Measurements from ENCODE around the gene SCN3B.

SCN3B gene, protein sequence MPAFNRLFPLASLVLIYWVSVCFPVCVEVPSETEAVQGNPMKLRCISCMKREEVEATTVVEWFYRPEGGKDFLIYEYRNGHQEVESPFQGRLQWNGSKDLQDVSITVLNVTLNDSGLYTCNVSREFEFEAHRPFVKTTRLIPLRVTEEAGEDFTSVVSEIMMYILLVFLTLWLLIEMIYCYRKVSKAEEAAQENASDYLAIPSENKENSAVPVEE

DNA sequence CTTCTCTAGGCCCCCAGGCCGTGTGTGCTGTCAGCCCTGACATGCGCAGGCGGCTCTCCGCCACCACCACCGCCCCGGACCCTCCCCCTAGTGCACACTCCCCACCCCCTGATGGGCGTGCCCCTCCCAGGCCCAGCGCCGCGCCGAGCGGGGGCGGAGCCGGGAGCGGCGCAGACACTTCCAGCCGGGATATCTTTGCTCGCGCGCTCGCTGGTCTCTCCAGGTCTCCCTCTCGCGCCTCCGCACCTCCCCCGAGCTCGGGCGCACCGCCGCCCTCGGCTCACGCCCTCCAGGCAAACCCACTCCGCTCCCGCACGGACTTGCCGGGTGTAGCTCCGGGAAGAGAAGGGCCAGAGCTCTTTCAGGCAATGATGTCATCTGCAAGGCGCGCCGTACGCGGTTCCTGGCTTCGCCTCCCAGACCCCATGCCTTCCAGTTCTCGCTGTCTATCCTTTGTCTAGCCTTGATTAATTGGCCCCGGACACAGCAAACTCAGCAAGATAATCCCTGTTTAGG is at the start of gene SCN3B:
Gene SCN3B (minus strand): TSS at position 59 of the 516 bp plus-strand sequence. CDS start 823 bp downstream, outside the sequence.
- DNase-seq (ENCODE audit: low spot score), result peak; percentile 3

DNA sequence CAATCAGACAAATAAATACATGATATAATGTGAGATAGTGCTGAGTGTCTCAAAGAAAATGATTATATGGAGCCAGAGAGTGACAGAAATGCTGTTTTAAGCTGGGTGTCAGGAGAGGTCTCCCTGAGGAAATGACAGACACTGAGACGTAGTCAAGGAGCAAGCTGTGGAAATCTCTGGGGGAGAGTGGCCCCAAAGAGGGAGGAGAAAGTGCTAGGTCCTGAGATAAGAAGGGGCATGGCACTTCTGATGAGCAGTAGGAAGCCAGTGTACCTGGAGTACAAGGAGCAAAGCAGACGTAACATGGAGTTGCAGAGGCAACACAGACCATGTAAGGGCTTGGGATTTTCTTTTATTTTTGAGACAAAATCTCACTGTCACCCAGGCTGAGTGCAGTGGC is 48.3 kb upstream of the SCN3B start:
- no peak for DNase-seq (ENCODE audit: low spot score)

DNA sequence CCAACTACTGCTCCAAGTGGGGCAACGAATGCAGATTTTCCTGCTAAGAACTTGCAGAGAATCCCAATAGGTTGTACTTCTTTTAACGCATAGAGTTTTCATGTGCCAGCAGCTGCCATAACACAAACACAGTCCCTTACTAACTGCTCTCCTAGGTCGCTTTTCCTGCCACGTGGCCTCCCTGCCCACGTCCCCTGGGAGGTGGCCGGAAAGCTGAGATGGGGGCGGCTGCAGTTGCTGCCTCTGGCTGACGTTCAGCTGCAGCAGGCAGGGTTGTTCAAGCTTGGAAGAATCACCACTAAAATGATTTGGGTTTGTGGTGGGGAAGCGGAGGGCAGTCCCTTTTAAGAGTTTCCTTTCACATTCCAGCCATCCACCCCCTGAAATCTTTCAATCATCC is 47.7 kb upstream of the SCN3B start:
- DNase-seq (ENCODE audit: low spot score), result no peak

DNA sequence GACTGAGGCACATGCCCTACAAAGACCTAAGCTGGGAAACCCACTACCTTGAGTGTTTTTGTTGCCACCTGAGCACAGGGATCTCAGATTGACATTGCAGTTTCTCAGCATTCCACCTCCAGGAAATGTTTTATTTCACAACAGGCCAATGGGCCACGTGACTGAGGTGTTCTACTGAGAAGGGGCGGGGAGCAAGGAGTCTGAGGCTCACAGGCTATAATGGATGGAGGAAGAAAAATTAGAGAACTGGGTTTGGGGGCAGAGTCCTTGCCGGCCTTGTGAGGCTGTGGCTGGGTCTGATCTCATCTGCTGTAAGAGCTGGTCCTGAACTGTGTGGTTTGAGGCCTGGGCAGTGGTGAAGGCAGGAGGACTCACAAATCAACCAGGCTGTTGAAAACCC is 46.3 kb upstream of the SCN3B start:
- DNase-seq (ENCODE audit: low spot score), result no peak

DNA sequence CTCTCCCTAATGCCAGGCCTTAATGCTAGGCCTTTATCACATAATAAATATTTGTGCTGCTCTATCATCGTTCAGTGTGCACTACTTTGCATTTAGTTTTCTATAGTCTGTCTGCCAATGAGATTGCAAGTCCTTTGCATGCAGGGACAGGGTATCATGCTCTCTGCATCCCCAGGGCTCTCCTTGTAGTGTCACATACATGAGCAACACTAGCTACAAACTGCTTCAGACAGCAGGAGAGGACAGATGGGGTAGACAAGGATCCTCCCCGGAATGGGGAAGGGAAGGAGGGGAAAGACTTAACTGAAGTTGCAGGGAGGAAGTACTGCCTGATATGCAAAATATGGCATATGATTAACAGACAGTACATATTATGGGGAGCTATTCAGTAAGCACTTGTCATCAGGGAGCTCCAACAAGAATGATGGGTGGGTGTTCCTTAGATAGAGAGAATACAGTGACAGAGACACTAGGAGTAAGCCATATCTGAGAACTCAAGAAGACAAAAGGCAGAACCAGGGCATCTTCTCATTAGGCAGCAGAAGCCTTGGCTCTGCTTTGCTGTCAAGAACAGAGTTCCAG is 44.2 kb upstream of the SCN3B start:
- DNase-seq (ENCODE audit: low spot score), result no peak

DNA sequence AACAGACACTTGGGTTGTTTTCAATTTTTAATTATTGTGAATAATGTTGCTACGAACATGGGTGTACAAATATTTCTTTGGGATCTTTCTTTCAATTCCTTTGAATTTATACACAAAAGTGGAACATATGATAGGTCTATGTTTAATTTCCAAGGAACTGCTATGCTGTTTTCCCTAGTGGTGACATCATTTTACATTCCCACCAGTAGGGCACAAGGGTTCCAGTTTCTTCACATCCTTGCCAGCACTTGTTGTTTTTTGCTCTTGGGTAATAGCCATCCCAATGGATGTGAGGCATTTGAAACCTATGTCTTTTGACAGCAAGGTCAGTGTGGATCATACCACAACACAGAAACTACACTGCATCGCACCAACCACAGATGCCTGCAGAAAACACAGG is 41.8 kb upstream of the SCN3B start:
- no peak for DNase-seq (ENCODE audit: low spot score)

DNA sequence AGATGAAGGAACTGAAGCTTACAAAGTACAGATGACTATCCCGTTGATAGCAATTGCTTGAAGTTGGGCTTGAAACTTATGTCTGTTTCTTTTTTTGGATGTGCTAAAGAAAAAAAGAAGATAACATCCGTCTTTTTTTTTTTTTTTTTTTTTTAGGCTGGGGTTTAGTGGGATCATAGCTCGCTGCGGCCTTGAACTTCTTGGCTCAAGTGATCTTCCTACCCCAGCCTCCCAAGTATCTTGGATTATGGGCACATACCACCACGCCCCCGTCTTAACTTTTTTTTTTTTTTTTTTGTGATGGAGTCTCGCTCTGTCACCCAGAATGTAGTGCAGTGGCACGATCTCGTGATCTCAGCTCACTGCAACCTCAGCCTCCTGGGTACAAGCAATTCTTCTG is 40.8 kb upstream of the SCN3B start:
- DNase-seq (ENCODE audit: low spot score), result no peak

DNA sequence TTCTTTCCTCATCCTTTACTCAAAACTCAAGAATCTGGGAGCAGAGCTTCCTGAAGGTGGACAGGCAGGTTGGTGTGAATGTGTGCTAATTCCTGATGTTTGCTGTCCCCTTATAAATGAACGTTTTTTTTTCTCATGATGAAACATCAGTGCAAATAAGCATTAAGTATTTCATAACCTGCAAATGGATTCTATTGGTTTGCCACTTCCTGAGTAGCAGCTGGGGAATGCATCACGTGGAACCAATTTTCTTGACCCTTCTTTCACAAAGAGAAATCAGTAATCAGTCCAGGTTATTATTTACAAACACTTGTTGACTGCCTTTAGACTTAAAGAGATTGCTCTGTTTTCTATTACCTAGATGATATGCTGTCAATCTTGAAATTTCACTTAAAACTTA is 40.1 kb upstream of the SCN3B start:
- no peak for DNase-seq (ENCODE audit: low spot score)

DNA sequence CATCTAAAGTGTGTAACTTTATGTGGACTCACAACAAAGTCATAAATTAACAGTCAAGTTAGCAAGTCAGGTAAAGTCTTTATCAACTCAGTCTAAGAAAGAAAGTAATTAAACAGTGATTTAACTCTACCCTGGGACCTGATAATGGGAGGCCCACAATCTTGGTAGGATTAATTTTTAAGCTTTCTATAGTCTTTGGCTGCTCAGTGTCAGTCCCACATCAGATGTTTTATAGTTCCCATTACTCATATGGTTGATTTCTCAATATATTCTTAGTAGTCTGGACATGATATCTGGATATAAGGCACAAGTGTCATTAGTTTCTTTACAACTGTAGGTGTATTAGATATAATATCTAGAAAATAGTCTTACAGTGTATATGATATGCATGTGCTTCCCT is 38.5 kb upstream of the SCN3B start:
- DNase-seq (ENCODE audit: low spot score), result no peak

DNA sequence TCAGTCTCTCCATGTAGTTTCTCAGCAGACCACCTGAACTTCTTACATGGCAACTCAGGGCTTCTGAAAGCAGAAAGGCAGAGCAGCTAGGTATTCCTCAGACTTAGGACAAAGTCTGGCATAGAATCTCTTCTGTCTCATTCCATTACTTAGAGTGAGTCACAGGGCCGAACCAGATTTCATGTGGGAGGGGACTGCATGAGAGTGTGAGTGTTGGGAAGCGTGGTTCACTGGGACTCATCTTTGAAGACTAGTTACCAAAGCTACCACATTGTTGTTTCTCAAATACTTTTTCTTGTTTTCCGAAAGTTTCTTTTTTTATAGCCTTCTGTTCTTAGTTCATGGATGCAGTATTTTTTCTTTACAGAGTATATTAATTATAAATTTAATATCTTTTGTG is 36.1 kb upstream of the SCN3B start:
- no peak for DNase-seq (ENCODE audit: low spot score)

DNA sequence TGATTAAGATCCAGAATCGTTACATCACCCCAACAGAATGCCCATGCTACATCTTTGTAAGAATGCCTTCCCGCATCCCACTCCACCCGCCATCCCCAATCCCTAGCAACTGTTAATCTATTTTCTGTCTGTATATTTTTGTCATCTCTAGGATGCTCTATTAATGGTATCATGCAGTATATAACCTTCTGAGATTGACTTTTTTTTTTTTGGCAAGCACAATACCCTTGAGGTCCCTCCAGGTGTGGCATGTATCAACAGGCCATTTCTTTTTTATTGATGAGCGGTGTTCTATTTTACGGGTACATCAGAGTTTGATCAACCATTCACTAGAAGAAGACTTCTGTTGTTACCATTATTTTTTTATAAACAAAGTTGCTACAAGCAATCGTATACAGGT is 30.2 kb upstream of the SCN3B start:
- no peak for DNase-seq (ENCODE audit: low spot score)

DNA sequence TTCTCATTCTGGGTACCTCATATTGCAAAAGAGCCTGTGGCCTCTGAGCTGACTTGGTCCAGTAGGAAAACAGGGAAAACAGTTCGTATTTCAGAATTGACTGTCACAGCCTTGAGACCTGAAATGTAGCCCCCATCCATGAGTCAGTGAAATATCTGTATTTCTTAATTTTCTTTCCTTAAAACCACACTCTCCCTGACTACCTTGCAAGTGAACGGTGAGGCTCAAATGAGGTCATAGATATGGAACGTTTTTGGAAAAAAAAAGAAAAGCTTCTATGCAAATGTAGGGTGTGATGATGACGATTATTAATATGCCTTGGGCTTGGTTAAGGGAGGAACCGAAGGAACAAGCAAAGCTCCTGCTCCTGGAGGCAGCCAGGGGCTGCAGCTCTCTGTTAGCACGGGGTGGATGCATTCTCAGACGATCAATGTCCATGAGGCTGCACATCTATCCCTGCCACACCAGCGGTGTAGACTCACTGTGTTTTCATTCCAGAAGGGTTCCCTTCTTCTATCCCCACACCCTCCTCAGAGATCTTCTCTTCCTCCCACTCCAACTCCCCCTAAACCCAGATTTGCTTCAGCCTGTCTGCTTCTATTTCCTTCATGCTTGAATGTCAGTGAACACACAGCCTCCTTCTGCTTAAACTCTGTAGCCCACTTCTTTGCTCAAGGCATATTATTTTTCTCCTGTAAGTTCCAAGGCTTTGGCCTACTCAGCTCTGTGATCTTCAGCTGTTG is 29.2 kb upstream of the SCN3B start:
- no peak for DNase-seq (ENCODE audit: low spot score)

DNA sequence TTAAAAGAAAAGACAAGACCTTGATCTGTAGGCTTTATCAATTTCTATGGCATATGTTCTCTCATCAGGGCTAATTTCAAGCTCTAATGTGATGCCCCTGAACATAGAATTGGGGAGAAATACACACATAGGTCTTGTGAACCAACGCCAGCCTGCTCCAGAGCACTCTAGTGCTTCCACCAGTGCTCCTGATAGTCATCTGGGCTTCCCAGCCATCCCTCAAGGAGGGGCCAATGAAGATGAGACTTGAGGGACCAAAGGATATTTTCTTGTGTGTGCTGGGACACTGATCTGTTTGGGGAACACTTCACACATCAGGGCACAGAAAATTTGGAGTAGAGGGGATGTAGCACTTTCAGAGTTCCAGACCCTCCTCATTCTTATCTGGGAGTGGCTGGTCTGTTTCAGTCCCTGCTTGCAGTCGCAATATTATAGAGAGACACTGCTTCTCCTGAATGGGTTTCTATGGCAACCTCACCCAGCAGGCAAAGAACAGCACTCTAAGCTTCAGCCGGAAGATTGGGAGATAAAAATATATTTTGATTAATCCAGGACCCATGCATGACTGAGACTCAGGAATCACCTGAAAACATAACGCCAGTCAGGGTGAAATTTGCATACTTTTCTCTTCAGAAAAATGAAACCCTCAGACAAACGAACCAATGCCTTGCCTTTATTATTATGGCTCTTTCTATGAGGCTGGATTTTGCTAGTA is 28.4 kb upstream of the SCN3B start:
- no peak for DNase-seq (ENCODE audit: low spot score)

DNA sequence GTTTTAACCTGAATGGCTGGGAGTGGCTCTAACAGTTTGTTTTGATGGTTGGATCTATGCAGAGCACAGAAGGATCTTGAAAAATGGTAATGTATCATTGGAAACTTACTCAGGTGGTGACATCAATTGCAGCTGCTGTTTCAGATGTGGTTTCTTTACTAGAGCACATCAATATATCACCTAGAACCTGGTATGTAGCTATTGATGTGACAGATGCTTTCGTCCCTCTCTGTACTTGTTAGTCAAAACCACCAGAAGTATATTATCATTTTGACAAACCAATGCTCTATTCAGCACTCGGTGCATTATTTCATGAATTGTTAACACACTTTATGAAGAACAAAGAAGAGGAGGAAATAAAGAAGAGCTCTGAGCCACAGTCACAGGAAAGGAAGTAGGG is 26.6 kb upstream of the SCN3B start:
- peak; percentile 23 for DNase-seq (ENCODE audit: low spot score)

DNA sequence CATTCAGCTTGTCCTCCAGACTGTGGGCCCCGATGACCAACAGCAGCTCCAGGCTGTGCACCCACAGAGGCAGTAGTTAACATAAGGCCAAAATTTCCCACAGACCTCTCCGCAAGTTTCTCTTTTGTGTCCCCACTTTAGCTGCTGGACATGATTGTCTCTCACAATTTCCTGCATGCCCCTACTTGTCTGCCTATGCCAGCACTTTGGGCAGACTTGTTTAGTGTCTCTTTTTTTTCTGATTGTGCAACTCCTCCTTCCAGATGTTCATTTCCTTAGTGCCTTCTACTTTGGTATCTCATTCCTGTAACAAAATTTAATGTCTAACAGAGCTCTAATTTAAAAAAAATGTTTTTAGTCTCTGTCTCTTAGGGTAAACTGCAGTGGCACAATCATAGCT is 23.8 kb upstream of the SCN3B start:
- no peak for DNase-seq (ENCODE audit: low spot score)

DNA sequence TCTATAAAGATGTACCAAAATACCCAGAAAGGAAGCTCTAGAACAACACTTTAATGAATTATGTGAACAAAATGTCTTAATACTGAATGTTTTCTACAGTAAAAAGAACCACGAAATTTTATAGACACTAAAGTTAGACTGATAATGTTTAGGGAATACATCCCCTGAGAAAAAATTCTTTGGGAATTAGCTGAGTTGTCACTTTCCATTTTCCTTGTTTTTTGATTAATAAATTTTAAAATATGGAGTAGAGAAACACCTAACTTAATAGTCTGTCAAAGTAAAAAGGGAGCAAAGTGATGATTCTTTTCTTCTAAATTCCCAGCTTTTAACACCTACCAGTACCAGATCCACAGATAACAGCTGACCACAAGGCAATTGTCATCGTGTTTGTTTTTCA is 23.1 kb upstream of the SCN3B start:
- no peak for DNase-seq (ENCODE audit: low spot score)

DNA sequence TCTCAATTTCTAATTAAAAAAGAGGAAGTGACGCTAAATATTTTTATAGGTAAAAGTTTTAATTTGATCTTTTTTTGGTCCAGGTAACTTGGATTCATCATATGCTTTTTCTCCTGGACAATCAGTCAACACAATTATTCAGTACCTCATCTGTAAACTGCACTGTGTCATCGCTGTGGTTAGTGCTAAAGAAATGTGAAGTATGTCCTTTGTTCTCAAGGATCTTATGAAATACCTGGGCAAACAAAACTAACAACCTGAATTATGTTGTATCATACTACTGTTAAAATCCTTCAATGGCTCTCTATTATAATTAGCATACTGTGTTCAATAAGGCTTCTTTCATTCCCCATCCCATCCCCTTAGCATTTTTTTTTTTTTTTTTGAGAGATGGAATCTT is 19.9 kb upstream of the SCN3B start:
- no peak for DNase-seq (ENCODE audit: low spot score)

DNA sequence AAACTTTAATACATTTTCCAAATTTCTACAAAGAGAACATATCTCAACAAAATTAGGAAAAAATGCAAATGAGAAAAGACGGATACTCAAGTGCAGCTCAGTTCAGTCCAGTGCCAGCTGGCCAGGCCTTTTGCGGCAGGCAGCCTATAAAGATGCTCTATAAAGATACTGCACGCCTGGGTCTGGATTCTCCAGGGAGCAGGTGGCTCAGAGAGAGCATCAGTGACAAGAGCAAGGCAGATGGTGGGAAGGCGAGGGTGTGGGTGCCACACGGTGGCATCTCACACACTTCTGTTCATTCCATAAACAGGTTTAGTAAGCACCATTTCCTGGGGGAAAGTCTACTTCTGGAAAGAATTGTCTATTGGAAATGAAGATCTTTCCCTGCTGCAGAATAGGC is 18.1 kb upstream of the SCN3B start:
- no peak for DNase-seq (ENCODE audit: low spot score)

DNA sequence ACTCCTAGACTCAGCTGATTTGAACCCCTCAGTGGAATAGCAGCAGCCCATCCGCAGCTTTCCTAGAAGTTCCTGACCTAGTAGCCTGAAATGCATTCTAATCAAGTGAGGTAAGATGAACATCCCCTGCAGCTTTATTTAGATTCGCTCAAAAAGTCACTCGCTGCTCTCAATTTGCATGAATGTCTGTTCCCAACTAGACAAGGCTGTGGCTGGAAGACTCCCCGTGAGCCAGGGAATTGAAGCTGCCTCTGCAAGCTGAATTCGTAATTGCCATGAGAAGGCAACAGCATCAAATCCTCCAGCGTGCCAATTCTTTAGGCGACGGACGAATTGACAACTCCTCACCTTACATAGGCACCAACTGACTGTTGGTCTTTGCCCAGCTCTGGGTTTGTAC is 17.1 kb upstream of the SCN3B start:
- no peak for DNase-seq (ENCODE audit: low spot score)

DNA sequence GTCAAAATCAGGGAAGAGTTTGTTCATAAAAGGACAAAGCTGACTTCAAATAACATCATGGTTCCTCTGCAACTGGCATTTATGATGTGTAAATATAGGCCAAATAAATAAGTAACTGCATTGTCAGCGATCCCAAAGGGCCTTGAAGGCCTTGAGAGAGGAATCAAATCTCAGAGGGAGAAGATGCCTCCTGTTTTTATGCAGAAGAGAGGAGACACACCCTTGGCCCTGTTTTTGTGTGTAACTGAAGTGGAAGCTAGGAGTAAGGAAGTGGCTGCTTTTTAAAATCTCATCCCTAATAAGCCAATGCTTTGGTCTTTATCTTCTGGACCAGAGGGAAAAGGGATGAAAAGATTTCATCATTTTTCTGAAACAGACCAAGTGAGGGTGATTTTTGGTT is 15.7 kb upstream of the SCN3B start:
- DNase-seq (ENCODE audit: low spot score), result no peak

DNA sequence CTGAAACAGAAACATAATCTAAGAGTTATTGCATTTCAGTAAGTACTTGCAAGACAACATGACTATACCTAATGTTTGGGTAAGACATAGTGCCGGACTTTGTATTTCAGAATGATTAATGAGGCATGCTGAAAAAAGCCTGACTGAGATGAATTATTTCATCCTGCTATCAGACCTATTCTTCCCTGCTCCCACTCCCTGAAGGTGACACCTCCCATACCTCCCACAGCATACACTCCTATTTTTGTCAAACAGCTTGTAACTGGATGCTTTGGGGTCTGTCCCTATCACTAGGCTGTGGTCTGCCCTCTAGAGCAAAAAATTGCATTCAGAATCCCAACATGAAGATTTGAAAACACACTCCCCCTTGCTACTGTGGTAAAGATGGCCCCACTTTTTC is 10.9 kb upstream of the SCN3B start:
- no peak for DNase-seq (ENCODE audit: low spot score)

DNA sequence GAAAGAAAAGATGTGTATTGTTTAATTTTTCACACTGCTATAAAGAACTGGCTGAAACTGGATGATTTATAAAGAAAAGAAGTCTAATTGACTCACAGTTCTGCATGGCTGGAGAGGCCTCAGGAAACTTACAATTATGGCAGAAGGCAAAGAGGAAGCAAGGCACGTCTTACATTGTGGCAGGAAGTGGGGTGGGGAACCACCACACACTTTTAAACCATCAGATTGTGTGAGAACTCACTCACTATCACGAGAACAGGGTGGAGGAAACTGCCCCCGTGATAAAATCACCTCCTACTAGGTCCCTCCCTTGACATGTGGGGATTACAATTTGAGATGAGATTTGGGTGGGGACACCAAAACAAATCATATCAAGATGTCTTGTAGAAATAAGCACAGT is 5.5 kb upstream of the SCN3B start:
- peak; percentile 6 for DNase-seq (ENCODE audit: low spot score)

DNA sequence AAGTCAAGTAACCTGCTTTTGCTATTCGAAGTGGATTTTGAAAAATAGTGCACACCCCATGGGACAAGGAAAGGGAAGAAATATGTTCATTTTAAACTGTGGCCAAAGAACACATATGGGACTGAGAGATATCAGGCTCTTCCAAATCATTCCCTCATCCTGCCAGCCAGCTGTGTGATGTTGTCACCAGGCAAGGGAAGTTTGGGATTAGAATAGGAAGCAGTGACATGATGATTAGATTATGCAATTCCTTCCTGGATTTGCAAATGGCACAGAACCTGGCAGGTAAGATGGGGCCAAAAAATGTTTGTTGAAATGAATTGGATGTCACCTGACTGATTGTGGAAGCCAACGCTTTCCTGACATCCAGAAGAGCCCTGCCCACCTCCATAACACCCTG is 4.9 kb upstream of the SCN3B start:
- DNase-seq (ENCODE audit: low spot score), result no peak

Data from CD4-positive, alpha-beta T cell treated with Interleukin-6 at 100 ng/mL for 8 hours (primary cell).